ENCODE measurements around the gene RAB10.

GRCh38 chr2:26011609-26011989 is 22.3 kb upstream of the RAB10 start:
- no peak for TF ChIP-seq CTCF (IDR thresholded peaks at IDR 0.05; ENCODE audit: poor library complexity)
- TF ChIP-seq EZH2phosphoT487 (IDR thresholded peaks at IDR 0.05; ENCODE audit: low read depth, severe bottlenecking, unreplicated experiment), result no peak

Data from hepatocyte (in vitro differentiated cells).